SK-N-MC (cell line): ENCODE measurements around the gene PAX7.

Experiments used
- EZH2 ChIP-seq: fragments of 200-600 bp; sonication (generic); IDR thresholded peaks from one replicate; pipeline ENCODE4 v1.6.1; 2017; ENCODE audit warnings: antibody characterized with exemption
- POLR2AphosphoS5 ChIP-seq: IDR thresholded peaks from 2 replicates; pipeline ENCODE4 v1.6.1; 2012; ENCODE audit warnings: mild to moderate bottlenecking, low read depth, low read length, borderline replicate concordance

DNA sequence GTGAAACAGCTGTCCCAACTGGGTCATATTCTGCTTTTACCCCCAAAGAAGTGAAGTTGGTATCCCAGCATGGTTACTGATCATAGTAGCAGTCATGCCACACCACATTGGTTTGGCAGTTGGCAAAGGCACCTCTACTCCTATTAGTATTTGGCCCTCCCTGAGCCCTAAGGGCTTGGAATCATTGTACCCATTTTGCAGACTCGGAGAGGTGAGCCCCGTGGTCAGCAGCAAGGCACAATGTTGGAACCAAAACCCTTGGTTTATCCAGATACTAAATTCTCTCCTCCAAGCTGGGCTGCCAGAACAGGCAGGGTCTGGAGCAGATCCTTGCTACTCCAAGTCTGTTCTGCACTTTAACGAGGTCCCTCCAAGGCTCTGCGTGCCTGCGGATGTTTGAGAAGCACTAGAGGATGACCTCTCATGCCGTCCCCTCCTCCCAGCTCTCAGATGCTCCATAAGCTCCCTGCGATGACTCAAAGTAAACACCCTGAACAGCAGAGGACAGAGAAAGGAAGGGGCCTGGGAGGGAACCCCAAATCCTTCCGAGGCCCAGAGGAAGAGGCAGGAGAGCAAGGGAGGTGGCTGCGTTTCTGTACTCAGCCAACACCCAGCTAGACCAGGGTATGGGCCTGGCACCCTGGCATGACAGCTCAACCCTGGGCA is 89.3 kb downstream of the PAX7 start:
- TF ChIP-seq EZH2 (no peak), POLR2AphosphoS5 (no peak)
